K562 (cell line): ENCODE measurements around the gene CSTB. TPM values are rescaled to one million over a fixed set of nuclear protein-coding genes. Genes with fewer than 3 reads are reported as not detected.

Experiments
- HDAC1 ChIP-seq, 2 experiments: fragments of 450-650 bp; IDR thresholded peaks; 2 replicates each; pipeline ENCODE4 v1.6.1; 2016 to 2017; ENCODE audit warnings: inconsistent platforms in 1 of 2, mild to moderate bottlenecking in 1 of 2, moderate library complexity in 1 of 2
- NBN ChIP-seq: fragments of 450-650 bp; IDR thresholded peaks from 2 replicates; pipeline ENCODE4 v1.6.1; 2016; ENCODE audit warnings: low read depth, mild to moderate bottlenecking
- RERE ChIP-seq: sonication (generic); formaldehyde crosslinking; IDR thresholded peaks from 2 replicates; pipeline ENCODE4 v1.8.0; 2023; ENCODE audit warnings: missing genetic modification reagents, mild to moderate bottlenecking, borderline replicate concordance
- TRIM25 ChIP-seq: fragments of 450-650 bp; IDR thresholded peaks from 2 replicates; pipeline ENCODE4 v1.7.0; 2016; ENCODE audit warnings: borderline replicate concordance
- USF1 ChIP-seq: sonication (generic); formaldehyde crosslinking; IDR thresholded peaks from 2 replicates; pipeline ENCODE4 v1.9.0; 2022; ENCODE audit warnings: mild to moderate bottlenecking, missing genetic modification reagents
- ZZZ3 ChIP-seq: fragments of 450-650 bp; IDR thresholded peaks from 2 replicates; pipeline ENCODE4 v1.6.1; 2016; ENCODE audit warnings: antibody characterized with exemption, mild to moderate bottlenecking, moderate library complexity
- polyA plus RNA-seq, 8 experiments: library from polyadenylated mRNA; depleted of rRNA in 4 of 8; stranded (reverse) in 5 of 8; unstranded in 3 of 8; fragments of >200 nt; fragmentation: Nextera tagmentation in 2 of 8; fragmentation: Illumina TruSeq in 1 of 8; extraction: Ambion mirVana in 2 of 8; extraction: Trizol in 1 of 8; gene quantifications; 2 replicates each; pipeline versions ENCODE4 v1.2.1 to v1.2.3, GENCODE V29; 2011 to 2014; ENCODE audit warnings: inconsistent platforms in 1 of 8, missing spikeins in 1 of 8
- total RNA-seq, 7 experiments: library from RNA; depleted of rRNA in 6 of 7; stranded (reverse); fragments of >200 nt in 6 of 7; fragmentation: Illumina TruSeq in 2 of 7; extraction: Trizol in 2 of 7; gene quantifications; 2 replicates each; pipeline versions ENCODE4 v1.2.1 to v1.2.3, GENCODE V29; 2011 to 2021; ENCODE audit warnings: low replicate concordance in 1 of 7

Gene CSTB
- total and polyA plus RNA-seq, 9 of the 15 experiments (the other 6 are each of a cell fraction or from before 2014, with no cell fraction given), result 12.4 to 65.0 (median 31.7) TPM

DNA sequence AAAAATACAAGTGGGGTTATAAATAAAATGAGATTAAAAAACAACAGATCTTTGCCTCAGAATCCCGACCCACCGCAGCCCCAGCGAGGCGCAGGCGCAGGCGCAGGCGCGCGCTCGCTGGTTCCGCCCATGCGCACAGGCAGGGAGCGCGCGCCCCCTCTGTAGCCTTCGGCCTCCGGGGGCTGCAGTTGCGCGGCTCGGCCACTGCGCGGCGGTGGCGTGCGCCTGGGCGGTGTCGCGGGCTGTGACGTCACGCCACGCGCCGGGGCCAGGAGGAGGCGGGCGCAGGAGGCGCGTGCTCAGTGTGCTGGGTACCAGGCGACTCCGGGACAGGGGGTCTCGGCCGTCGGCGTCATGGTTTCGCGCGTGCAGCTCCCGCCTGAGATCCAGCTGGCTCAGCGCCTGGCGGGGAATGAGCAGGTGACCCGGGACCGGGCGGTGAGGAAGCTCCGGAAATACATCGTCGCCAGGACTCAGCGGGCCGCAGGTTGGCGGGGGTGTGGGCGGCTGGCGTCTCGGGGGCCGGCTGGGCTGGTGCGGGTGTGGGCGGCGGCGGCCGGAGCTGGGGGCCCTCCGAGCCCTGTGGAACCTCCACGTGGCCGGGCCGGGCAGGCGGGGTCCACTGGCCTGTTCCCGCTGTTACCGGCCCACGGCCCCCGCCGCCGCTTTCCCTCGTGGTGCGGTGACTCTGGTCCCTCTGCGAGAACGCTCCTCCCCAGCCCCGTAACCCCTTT, 13.3 kb upstream of the CSTB start, which contains the start of gene RRP1 (continued):
- TF ChIP-seq TRIM25 (no peak), ZZZ3 (no peak), USF1 (CRISPR knock-in tag) (peak; percentile 52; the same call in 1 of the 2 replicates), RERE (CRISPR knock-in tag) (no peak), NBN (peak; percentile 74), HDAC1 (IDR thresholded peaks at IDR 0.05) (peak; percentile 94 to 99; a peak in 3 of 4 replicates)
- TF ChIP-seq, all 486 proteins: peak for 176
